DOHH2 (cell line): ENCODE data around the gene SNX7.

Source experiments
- EZH2phosphoT487 ChIP-seq: fragments of 200-600 bp; sonication (generic); IDR thresholded peaks from 2 replicates; pipeline ENCODE4 v1.6.1; 2017; ENCODE audit warnings: borderline replicate concordance, mild to moderate bottlenecking, antibody characterized with exemption, low read length, moderate library complexity, mixed read lengths
- TF ChIP-seq, protein P1 (sequence below): fragments of 200-600 bp; sonication (generic); IDR thresholded peaks from one replicate; pipeline ENCODE4 v1.5.1; 2014; ENCODE audit warnings: antibody characterized with exemption, mild to moderate bottlenecking, low read depth, low read length; ENCODE audit not compliant: poor library complexity, severe bottlenecking

GRCh38 chr1:98797506-98797905 is 136.0 kb downstream of the SNX7 start:
- TF ChIP-seq, protein P1, sequence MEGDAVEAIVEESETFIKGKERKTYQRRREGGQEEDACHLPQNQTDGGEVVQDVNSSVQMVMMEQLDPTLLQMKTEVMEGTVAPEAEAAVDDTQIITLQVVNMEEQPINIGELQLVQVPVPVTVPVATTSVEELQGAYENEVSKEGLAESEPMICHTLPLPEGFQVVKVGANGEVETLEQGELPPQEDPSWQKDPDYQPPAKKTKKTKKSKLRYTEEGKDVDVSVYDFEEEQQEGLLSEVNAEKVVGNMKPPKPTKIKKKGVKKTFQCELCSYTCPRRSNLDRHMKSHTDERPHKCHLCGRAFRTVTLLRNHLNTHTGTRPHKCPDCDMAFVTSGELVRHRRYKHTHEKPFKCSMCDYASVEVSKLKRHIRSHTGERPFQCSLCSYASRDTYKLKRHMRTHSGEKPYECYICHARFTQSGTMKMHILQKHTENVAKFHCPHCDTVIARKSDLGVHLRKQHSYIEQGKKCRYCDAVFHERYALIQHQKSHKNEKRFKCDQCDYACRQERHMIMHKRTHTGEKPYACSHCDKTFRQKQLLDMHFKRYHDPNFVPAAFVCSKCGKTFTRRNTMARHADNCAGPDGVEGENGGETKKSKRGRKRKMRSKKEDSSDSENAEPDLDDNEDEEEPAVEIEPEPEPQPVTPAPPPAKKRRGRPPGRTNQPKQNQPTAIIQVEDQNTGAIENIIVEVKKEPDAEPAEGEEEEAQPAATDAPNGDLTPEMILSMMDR: no peak
- no peak for TF ChIP-seq EZH2phosphoT487
